Measurements from ENCODE around the gene TBC1D16.

- TF ChIP-seq CTCF (IDR thresholded peaks at IDR 0.05): no peak
- no peak for TF ChIP-seq MYBL2 (CRISPR knock-in tag; IDR thresholded peaks at IDR 0.05)
- no peak for TF ChIP-seq FOXP4 (CRISPR knock-in tag; IDR thresholded peaks at IDR 0.05)
- no peak for TF ChIP-seq MAX (CRISPR knock-in tag; IDR thresholded peaks at IDR 0.05)
- TF ChIP-seq ZMAT4 (CRISPR knock-in tag; IDR thresholded peaks at IDR 0.05): no peak
- TF ChIP-seq NFYB (CRISPR knock-in tag; conservative IDR thresholded peaks at IDR 0.05; ENCODE audit: low read depth): no peak
- no peak for TF ChIP-seq ELF4 (CRISPR knock-in tag; IDR thresholded peaks at IDR 0.05; ENCODE audit: low read depth)
- no peak for TF ChIP-seq ATF2 (CRISPR knock-in tag; IDR thresholded peaks at IDR 0.05; ENCODE audit: borderline replicate concordance, low read depth)
- no peak for TF ChIP-seq JUN (CRISPR knock-in tag; IDR thresholded peaks at IDR 0.05)
- no peak for TF ChIP-seq TP53 (CRISPR knock-in tag; IDR thresholded peaks at IDR 0.05)
- TF ChIP-seq ZNF416 (CRISPR knock-in tag; IDR thresholded peaks at IDR 0.05): no peak
- TF ChIP-seq PRDM15 (CRISPR knock-in tag; IDR thresholded peaks at IDR 0.05): no peak
Observed at GRCh38 chr17:80002070-80002641, 33.5 kb downstream of the TBC1D16 start.
